HCT116 (cell line): Measurements from ENCODE around the gene MROH8. TPM values are rescaled to one million over a fixed set of nuclear protein-coding genes. Genes with fewer than 3 reads are reported as not detected.

Source experiments
- ATAC-seq: fragments of 200-7000 bp; cut with Tn5 transposase; 2 replicates; pipeline ENCODE4 v1.9.1; 2020; ENCODE audit warnings: mild to moderate bottlenecking, moderate library complexity
- BruUV-seq: library from RNA; stranded (reverse); fragments of 400-500 nt; replicated peaks from 2 replicates; lab custom pipeline; 2021; lab: Mats Ljungman, UMichigan
- CTCF ChIA-PET: fragments of 300-600 bp; sonication (Branson Sonifier 250); formaldehyde crosslinking; loops from one replicate; lab custom pipeline; 2021; ENCODE audit warnings: antibody characterized with exemption; lab: Charles Lee
- POLR2A ChIA-PET: fragments of 300-600, 350-600 bp; sonication (Branson Sonifier 250); formaldehyde crosslinking; loops from one replicate; lab custom pipeline; 2021; ENCODE audit warnings: antibody characterized with exemption; lab: Charles Lee
- RAD21 ChIA-PET, 2 experiments: fragments of 300-600 bp; sonication (Branson Sonifier 250); formaldehyde crosslinking; loops; one replicate each; lab custom pipeline; 2023; ENCODE audit warnings: low total read pairs in 2 of 2; ENCODE audit not compliant: uncharacterized antibody in 2 of 2, unreplicated experiment in 2 of 2, low non-redundant PET in 1 of 2; lab: Charles Lee
- DNase-seq: peaks from one replicate; pipeline ENCODE4 v3.0.0-alpha.2; 2010; ENCODE audit warnings: low read depth, low spot score
- H2AFZ ChIP-seq: fragments of 200-600 bp; shearing (Covaris generic), sonication (generic); 2 replicates; pipeline ENCODE4 v1.6.1; 2017; ENCODE audit warnings: low read depth, mixed run types, mixed read lengths, antibody characterized with exemption, low read length; ENCODE audit not compliant: poor library complexity, severe bottlenecking
- H3K27ac ChIP-seq: 2 replicates; pipeline ENCODE4 v1.5.1; 2012; ENCODE audit warnings: low read depth, low read length
- H3K27me3 ChIP-seq: fragments of 200-600 bp; sonication (generic); 2 replicates; pipeline ENCODE4 v1.6.1; 2016; ENCODE audit warnings: mixed run types, low read length, mixed read lengths; ENCODE audit not compliant: insufficient read depth
- H3K36me3 ChIP-seq, 2 experiments: fragments of 200-500 bp in 1 of 2; fragments of 200-600 bp in 1 of 2; sonication (Bioruptor generic) in 1 of 2; sonication (generic) in 1 of 2; 2 replicates each; pipeline versions ENCODE4 v1.5.1 to v1.6.1; 2014 to 2016; ENCODE audit warnings: low read length in 2 of 2, inconsistent platforms in 1 of 2, mixed read lengths in 1 of 2, mixed run types in 1 of 2; ENCODE audit not compliant: insufficient read depth in 2 of 2, control insufficient read depth in 1 of 2
- H3K4me1 ChIP-seq, 2 experiments: fragments of 200-600 bp in 1 of 2; sonication (generic) in 1 of 2; 2 replicates each; pipeline versions ENCODE4 v1.5.1 to v1.6.1; 2012 to 2017; ENCODE audit warnings: low read length in 2 of 2, inconsistent platforms in 1 of 2, mild to moderate bottlenecking in 1 of 2, mixed read lengths in 1 of 2, mixed run types in 1 of 2, moderate library complexity in 1 of 2; ENCODE audit not compliant: insufficient read depth in 2 of 2, control insufficient read depth in 1 of 2
- H3K4me2 ChIP-seq: fragments of 200-600 bp; sonication (generic); 2 replicates; pipeline ENCODE4 v1.6.1; 2017; ENCODE audit warnings: mixed run types, low read length, mixed read lengths
- H3K4me3 ChIP-seq, 2 experiments: fragments of 200-600 bp in 1 of 2; sonication (generic) in 1 of 2; replicated peaks in 1 of 2; 2 replicates each; pipeline ENCODE4 v1.5.1; 2011 to 2016; ENCODE audit warnings: low read length in 2 of 2, control low read depth in 1 of 2, low read depth in 1 of 2, mild to moderate bottlenecking in 1 of 2, mixed read lengths in 1 of 2, mixed run types in 1 of 2
- H3K79me2 ChIP-seq: fragments of 200-600 bp; sonication (generic); 2 replicates; pipeline ENCODE4 v1.6.1; 2017; ENCODE audit warnings: mild to moderate bottlenecking, mixed run types, low read length, moderate library complexity, mixed read lengths; ENCODE audit not compliant: insufficient read depth
- H3K9ac ChIP-seq: fragments of 200-600 bp; sonication (generic); 2 replicates; pipeline ENCODE4 v1.6.1; 2016; ENCODE audit warnings: low read length, mixed read lengths
- H3K9me2 ChIP-seq: fragments of 200-600 bp; sonication (generic), shearing (Covaris generic); 2 replicates; pipeline ENCODE4 v1.6.1; 2017; ENCODE audit warnings: mixed run types, mild to moderate bottlenecking, moderate library complexity; ENCODE audit not compliant: insufficient read depth
- H3K9me3 ChIP-seq, 2 experiments: fragments of 200-500 bp in 1 of 2; fragments of 200-600 bp in 1 of 2; sonication (Bioruptor generic) in 1 of 2; sonication (generic) in 1 of 2; 2 replicates each; pipeline ENCODE4 v1.6.1; 2014 to 2017; ENCODE audit warnings: low read length in 2 of 2, mixed read lengths in 2 of 2, inconsistent platforms in 1 of 2, low read depth in 1 of 2, mild to moderate bottlenecking in 1 of 2, mixed run types in 1 of 2, moderate library complexity in 1 of 2; ENCODE audit not compliant: control insufficient read depth in 1 of 2, insufficient read depth in 1 of 2
- H4K20me1 ChIP-seq: fragments of 200-600 bp; sonication (generic), shearing (Covaris generic); 2 replicates; pipeline ENCODE4 v1.6.1; 2017; ENCODE audit warnings: mixed run types, mild to moderate bottlenecking, moderate library complexity; ENCODE audit not compliant: insufficient read depth
- CBX3 ChIP-seq: IDR thresholded peaks from 2 replicates; pipeline ENCODE4 v1.6.1; 2012; ENCODE audit warnings: low read depth
- CEBPB ChIP-seq: IDR thresholded peaks from 2 replicates; pipeline ENCODE4 v1.6.1; 2012; ENCODE audit warnings: low read depth
- CTCF ChIP-seq, 3 experiments: fragments of 200-600 bp in 1 of 3; sonication (generic) in 1 of 3; IDR thresholded peaks in 2 of 3; conservative IDR thresholded peaks in 1 of 3; 2 replicates each; pipeline ENCODE4 v1.5.1; 2012 to 2017; ENCODE audit warnings: low read depth in 2 of 3, low read length in 2 of 3, antibody characterized with exemption in 1 of 3, borderline replicate concordance in 1 of 3, control low read depth in 1 of 3, mild to moderate bottlenecking in 1 of 3, mixed read lengths in 1 of 3, mixed run types in 1 of 3, moderate library complexity in 1 of 3; ENCODE audit not compliant: insufficient read depth in 1 of 3
- EGR1 ChIP-seq: IDR thresholded peaks from 2 replicates; pipeline ENCODE4 v1.6.1; 2012; ENCODE audit warnings: low read depth
- ELF1 ChIP-seq: IDR thresholded peaks from 2 replicates; pipeline ENCODE4 v1.6.1; 2012; ENCODE audit warnings: low read depth, borderline replicate concordance
- EZH2 ChIP-seq: fragments of 200-600 bp; sonication (generic); IDR thresholded peaks from 2 replicates; pipeline ENCODE4 v1.6.1; 2017; ENCODE audit warnings: antibody characterized with exemption, mixed run types
- EZH2phosphoT487 ChIP-seq: fragments of 200-600 bp; IDR thresholded peaks from 2 replicates; pipeline ENCODE4 v1.6.1; 2018; ENCODE audit warnings: antibody characterized with exemption, borderline replicate concordance
- FOSL1 ChIP-seq: IDR thresholded peaks from 2 replicates; pipeline ENCODE4 v1.6.1; 2012; ENCODE audit warnings: low read depth
- JUND ChIP-seq: IDR thresholded peaks from 2 replicates; pipeline ENCODE4 v1.6.1; 2012
- POLR2A ChIP-seq: IDR thresholded peaks from 2 replicates; pipeline ENCODE4 v1.7.0; 2011; ENCODE audit warnings: borderline replicate concordance; ENCODE audit not compliant: insufficient read depth, insufficient read length; ENCODE audit errors: extremely low read depth
- POLR2AphosphoS5 ChIP-seq: IDR thresholded peaks from 2 replicates; pipeline ENCODE4 v1.6.1; 2011; ENCODE audit warnings: mild to moderate bottlenecking, low read depth, low read length, moderate library complexity
- RAD21 ChIP-seq: IDR thresholded peaks from 2 replicates; pipeline ENCODE4 v1.6.1; 2012; ENCODE audit warnings: low read depth, mild to moderate bottlenecking
- SIN3A ChIP-seq: IDR thresholded peaks from 2 replicates; pipeline ENCODE4 v1.6.1; 2012; ENCODE audit warnings: low read depth
- SP1 ChIP-seq: IDR thresholded peaks from 2 replicates; pipeline ENCODE4 v1.6.1; 2012; ENCODE audit warnings: low read depth
- SRF ChIP-seq: IDR thresholded peaks from 2 replicates; pipeline ENCODE4 v1.6.1; 2012; ENCODE audit warnings: low read depth
- YY1 ChIP-seq: IDR thresholded peaks from 2 replicates; pipeline ENCODE4 v1.6.1; 2011; ENCODE audit warnings: low read length, low read depth, moderate library complexity, mild to moderate bottlenecking; ENCODE audit not compliant: insufficient replicate concordance; ENCODE audit errors: extremely low read depth
- ZFX ChIP-seq: fragments of 450-650 bp; IDR thresholded peaks from 2 replicates; pipeline ENCODE4 v1.6.1; 2017
- ZNF274 ChIP-seq: fragments of 200-500 bp; sonication (Bioruptor generic); IDR thresholded peaks from 2 replicates; pipeline ENCODE4 v1.6.1; 2014; ENCODE audit warnings: mild to moderate bottlenecking, low read depth, low read length, inconsistent platforms
- intact Hi-C: fragments of 100-400 bp; cut with micrococcal nuclease; formaldehyde crosslinking; loops from 2 replicates; pipeline ENCODE4 v1.10.0; 2022
- total RNA-seq: library from RNA; stranded (reverse); gene quantifications from one replicate; pipeline ENCODE4 v1.2.1, GENCODE V29; 2021; ENCODE audit not compliant: unreplicated experiment

The MROH8 gene
- total RNA-seq, 1 experiment from 2014 or later: 0.79 TPM

DNA sequence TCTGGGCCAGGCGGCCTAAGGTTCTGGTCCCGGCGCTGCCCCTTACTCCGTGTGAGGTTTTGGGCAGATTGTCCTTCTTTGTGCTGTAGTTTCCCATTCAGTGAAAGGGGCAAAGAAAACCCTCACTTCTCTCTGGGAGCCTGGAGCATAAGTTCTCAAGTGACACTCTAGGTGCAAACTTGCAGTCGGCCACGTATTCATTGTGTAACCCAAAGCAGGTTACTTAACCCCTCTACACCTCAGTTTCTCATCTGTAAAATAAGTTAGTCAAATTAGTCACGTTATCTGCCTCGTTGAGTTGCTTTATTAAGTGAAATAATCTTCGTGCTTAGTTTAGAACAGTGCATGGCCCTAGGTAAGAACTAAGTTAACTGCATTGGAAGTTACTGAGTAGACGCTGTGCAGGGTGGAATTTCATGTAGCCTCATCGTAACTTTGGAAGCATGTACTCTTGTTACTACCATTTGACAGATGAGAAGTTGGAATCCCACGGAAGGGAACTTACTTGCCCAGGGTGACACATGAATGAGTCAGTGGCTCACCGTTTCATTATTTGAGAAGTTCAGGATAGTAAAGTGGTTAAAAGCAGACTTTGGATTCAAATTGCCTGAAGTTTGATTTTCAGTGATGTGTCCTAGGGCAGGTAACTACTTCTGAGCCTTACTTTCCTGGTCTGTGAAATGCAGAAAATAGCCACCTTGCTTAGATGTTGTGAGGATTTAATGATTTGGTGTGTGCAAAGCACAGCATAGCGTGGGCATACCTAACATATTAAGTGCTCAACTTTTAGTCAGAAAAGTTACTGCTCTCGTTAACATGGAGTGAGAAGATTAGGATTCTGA is 556 bp upstream of the MROH8 start:
- ATAC-seq: no peak
- no peak overlapping the region for H2AFZ ChIP-seq
- POLR2A ChIA-PET: interaction anchor here (1.5 kb wide), 1 partner anchor 85 kb away, joined by 5 read pairs; the partner anchor contains the start of gene RBL1

More for the DNA sequence above, 556 bp upstream of the MROH8 start:
- Histone ChIP-seq H4K20me1 (peaks cover 17% of the 10 kb centered on the region; the same call in 1 of the 2 replicates), H3K4me1 (peaks cover 2 to 15% of the 10 kb centered on the region in 2 experiments; a peak in 3 of 4 replicates), H3K27me3 (no peaks in the 10 kb centered on the region), H3K4me3 (peak overlapping the region; percentile 67 to 69), H3K9ac (peak overlapping the region; percentile 88), H3K9me2 (no peaks in the 10 kb centered on the region), H3K9me3 (no peaks in the 10 kb centered on the region), H3K27ac (peak overlapping the region; percentile 85), H3K36me3 (peaks cover 8 to 13% of the 10 kb centered on the region in 2 experiments; a peak in 3 of 4 replicates), H3K79me2 (peaks cover 58% of the 10 kb centered on the region), H3K4me2 (peak overlapping the region; percentile 85)
- ChIA-PET RAD21 (no interaction called here), CTCF (interaction anchor here (1.5 to 2.3 kb wide), 3 partner anchors 11 to 15 kb away, joined by 3 to 14 read pairs (median 8); no protein-coding TSS in a partner anchor)
- TSS peak; percentile 55 for BruUV-seq
- no peak for DNase-seq
- intact Hi-C loops: no loop called here
- no peak for TF ChIP-seq EZH2
- TF ChIP-seq ZNF274: no peak
- no peak for TF ChIP-seq ELF1
- no peak for TF ChIP-seq EGR1
- TF ChIP-seq JUND: peak; percentile 23; the same call in 1 of the 2 replicates
- TF ChIP-seq CTCF (IDR thresholded peaks at IDR 0.05 in 2 of 3, conservative IDR thresholded peaks at IDR 0.05 in 1 of 3; ENCODE audit: borderline replicate concordance in 1 of 3, insufficient read depth in 1 of 3, low read depth in 2 of 3, low read length in 2 of 3): no peak
- TF ChIP-seq EZH2phosphoT487: no peak
- TF ChIP-seq POLR2AphosphoS5: no peak
- TF ChIP-seq SP1: no peak
- no peak for TF ChIP-seq CBX3
- no peak for TF ChIP-seq CEBPB
- TF ChIP-seq POLR2A: no peak
- TF ChIP-seq ZFX: no peak; the same call in 1 of the 2 replicates
- no peak for TF ChIP-seq RAD21
- TF ChIP-seq YY1: no peak
- 0 out of 2 replicates have a peak, but pooled peaks have one; percentile 30 for TF ChIP-seq FOSL1
- TF ChIP-seq SIN3A: peak; percentile 42; the same call in 1 of the 2 replicates
- TF ChIP-seq SRF: no peak
